Activated CD4-positive, alpha-beta T cell treated with anti-CD3 and anti-CD28 coated beads, Interleukin-2, amount 50 U/mL, for 48 hours (primary cell): ENCODE data around the gene MYOM3.

Source experiments
- DNase-seq, 2 experiments: peaks; one replicate each; pipeline ENCODE4 v3.0.0-alpha.2; 2020

MYOM3 gene

GRCh38 chr1:24111996-24112779 lies at the start of gene MYOM3:
Gene MYOM3, minus strand, starts transcription at chr1:24112135. Its CDS starts 3,499 bp downstream, at chr1:24108636.
- peak; percentile 54 to 63 for DNase-seq

DNA sequence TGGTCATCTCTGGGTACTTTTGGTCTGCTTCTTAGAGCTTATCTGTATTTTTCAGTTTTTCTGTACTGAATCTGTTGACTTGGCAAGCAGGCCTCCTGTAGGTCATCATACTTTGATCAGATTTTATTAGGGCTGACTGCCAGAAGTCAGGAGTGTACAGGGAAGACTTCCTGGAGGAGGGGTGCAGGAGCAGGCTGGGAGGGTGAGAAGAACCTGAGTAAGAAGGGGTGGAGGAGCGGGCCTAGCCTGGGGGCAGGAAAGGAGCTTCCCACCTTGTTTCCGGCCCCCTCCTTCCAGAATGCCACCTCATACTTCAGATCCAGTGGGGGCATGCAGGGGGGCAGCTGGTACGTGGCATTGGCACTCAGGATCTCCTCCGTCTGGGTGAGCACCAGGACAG lies 49.3 kb upstream of the MYOM3 start:
- no peak for DNase-seq

DNA sequence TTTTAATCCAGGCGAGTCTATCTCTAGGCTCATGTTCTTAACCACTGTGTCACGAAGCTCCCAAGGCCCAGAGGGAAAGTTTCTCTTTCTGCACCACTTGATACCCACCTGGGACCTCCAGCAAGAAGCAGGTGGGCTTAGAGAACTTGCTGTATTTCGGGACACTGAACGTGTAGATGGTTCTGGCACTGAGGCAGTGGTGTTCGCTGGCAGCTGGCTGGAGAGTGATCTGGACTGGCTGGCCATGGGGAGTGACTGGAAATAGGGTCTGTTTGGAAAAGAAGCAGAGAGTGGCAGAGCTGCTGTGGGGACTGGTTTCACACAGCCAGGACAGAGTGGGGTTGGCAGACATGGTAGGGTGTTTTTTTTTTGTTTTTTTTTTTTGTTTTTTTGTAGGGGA lies 47.4 kb upstream of the MYOM3 start:
- no peak for DNase-seq

- DNase-seq = no peak
Measured at GRCh38 chr1:24157918-24158481, 46.1 kb upstream of the MYOM3 start.

- DNase-seq = no peak
Measured at GRCh38 chr1:24156542-24157260, 44.8 kb upstream of the MYOM3 start.

- peak; percentile 10 to 21 for DNase-seq
Measured at GRCh38 chr1:24155011-24155782, 43.3 kb upstream of the MYOM3 start.

DNA sequence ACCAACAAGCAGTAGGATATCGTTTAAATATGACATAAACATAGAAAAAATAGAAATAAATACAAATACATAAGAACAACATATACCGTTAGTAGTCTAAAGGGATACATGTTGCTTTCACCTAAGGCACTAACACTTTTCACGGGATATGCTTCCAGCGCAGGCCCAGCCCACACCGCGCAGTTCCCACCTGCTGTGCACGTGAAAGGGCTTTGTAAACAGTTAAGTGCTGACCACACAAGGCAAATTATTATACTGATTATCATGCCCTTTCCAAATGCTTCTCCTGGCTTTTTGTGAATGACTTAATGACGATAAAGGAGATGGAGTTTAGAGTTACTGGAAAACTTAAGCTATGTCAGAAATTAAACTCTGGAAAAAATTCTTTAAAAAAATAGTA lies 42.3 kb upstream of the MYOM3 start:
- DNase-seq = no peak

DNA sequence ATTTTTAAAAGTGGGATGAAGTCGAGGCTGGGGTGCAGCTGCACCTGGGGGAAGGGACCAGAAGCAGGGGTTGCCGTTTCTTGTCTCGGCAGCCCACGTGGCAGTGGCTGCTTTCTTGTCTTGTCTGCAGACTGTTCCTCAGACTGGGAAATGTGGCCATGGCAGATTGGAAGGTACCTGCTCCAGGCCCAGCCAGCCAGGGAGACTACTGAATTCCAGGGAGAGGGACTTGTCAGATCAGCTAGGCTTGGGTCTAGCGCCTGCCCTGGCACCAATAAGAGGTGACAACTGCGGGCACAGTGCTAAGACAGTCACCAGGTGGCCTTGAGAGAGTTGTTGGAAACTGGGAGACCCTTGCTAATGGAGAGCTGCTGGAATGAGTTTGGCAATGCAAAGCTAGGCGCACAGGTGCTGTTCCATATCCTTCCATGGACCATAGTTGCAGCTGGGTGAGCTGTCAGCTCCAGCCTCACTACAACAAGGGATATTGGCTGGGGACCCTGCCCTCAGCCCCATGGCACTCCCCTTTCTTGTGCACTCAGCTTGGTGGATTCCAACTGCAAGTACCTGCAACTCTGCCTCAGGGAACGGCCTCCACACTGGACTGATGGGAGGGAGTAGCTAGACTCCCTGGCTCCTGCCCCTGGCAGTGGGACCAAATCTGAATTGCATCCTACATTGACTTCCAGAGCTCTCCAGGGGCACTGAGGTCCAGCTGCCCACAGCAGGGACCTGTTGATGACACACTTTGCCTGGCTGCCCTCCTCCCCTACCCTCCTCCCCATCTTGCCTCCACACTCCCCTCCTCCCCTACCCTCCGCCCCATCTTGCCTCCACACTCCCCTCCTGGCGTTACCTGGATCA lies 40.9 kb upstream of the MYOM3 start:
- DNase-seq = no peak

DNA sequence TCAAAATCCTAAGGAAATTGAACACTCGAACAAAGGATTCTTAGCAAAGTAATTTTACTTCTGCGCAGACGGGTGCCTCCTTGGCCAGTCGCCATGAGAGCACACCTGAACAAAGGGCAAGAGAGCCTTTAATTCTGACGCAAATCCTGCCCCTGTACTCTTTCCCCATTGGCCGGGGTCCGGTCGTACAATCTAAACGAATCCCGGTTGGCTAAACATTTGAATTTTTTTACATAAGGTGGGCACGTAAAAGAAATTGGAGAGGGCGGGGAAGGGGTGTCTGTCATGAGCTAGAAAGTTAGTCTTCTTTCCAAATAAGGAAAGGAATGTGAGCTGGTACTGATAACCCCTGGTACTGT lies 39.2 kb upstream of the MYOM3 start:
- DNase-seq = no peak

- peak; percentile 96 to 97 for DNase-seq
Measured at GRCh38 chr1:24150234-24151174, 38.6 kb upstream of the MYOM3 start.

GRCh38 chr1:24149866-24150233 lies 37.9 kb upstream of the MYOM3 start:
- peak; percentile 49 to 63 for DNase-seq

- DNase-seq = no peak
Measured at GRCh38 chr1:24147816-24148215, 35.9 kb upstream of the MYOM3 start.

DNA sequence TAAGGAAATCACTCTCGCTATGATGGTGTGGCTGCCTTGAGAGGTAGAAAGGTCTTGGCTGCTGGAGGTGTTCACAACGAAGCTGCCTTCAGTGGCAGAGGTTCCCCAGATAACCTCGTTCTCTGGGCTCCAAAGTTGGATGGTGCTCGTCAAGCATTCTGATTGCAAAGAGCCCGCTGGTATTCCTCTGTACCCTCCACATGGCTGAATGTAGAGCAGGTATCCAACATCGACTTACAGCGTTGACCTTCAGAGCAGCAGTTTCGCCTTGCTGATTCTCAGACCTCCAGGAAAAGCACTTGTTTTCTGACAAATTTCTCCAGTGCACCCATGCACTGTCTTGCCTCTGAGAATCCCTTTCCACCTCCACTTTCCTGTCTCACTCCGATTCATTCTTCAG lies 35.3 kb upstream of the MYOM3 start:
- DNase-seq = no peak

DNA sequence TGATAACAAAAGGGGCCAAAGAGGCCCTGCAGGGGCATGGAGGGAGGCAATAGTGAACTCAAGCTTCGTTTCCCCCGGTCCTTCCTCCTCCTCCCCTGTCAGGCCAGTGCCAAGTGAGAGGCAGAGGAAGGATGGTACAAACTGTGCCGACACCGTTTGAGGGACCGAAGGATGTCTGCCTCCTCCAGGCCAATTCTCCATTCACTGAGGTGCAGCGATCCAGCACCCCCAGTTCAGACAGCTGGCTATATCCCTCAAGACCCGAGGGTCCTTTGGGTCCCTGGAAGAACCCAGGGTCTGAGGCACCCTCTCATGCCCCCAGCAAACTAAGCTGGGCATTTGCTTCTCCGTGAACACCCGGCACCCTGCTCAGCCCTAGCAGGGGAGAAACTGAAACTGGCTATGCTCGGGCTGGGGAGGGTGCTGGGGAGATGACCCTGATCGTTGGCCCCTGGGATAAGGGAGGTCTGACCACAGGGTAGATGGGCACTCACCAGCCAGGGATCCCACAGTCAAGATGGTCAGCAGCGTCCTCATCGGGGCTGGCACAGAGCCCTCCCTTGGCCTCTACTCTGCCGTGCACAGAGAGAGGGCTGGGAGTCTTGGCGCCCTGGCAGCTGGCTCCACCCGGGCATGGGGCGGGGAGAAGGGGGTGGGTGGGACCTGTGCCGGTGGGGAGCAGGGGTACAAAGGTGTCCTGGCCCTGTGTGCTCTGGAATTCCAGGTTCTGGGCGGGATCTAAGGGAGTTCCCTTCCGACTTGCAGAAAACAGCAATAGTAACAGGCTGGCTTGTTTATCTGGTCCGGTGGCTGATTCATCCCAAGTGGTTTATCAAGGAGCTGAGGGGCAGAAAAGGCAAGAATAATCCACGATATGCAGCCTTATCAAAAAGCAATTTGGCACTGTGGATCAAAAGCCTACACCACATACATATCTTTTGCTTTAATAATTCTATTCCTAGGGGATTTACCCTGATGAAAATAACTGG lies 30.9 kb upstream of the MYOM3 start, which contains the start of gene IL22RA1:
Gene IL22RA1 (minus strand): TSS at position 595 of the 989 bp plus-strand sequence. CDS start 58 bp downstream, at position 537.
- DNase-seq = no peak

GRCh38 chr1:24141311-24141997 lies 29.5 kb upstream of the MYOM3 start:
- no peak for DNase-seq

DNA sequence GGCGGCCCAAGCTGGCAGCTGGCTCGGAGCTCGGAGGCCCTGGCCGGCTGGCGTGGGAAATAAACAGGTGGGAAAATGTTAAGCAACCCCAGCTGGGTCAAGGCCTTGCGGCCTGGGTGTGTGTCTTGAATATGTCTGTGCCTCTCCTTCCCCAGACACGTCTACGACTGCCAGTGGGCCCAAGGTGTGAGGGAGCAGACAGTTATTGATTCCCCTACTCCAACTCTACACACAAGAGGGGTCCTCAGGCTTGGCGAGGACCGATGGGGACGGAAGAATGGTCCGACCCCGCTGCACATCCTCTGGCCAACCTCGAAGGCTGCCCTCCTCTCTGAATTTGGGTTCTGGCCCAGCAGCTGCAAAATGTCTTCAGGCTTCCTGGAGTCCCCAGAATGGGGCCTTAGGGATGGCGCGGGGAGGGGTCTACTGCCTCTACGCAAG lies 28.8 kb upstream of the MYOM3 start:
- no peak for DNase-seq

GRCh38 chr1:24139841-24140425 lies 28.0 kb upstream of the MYOM3 start:
- no peak for DNase-seq

- DNase-seq = no peak
Measured at GRCh38 chr1:24139222-24139489, 27.2 kb upstream of the MYOM3 start.
